ENCODE results near the gene SECISBP2.

SECISBP2 gene

DNA sequence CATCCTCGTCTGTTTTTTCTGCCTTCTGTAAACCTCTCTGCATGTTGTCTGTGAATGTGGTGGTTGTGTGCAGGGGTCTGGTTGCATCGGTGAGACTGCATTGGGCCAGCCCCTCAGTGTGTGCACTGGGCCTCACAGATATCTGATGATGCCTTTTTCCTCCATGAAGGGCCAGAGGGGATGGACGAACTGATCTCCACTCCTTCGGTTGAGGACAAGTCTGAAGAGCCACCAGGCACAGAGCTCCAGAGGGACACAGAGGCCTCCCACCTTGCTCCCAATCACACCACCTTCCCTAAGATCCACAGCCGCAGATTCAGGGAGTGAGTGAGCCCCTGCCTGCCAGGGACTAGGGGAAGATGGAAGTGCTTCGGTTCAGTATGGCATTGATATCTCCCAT, 31.3 kb downstream of the SECISBP2 start:
- no peak for DNase-seq

DNA sequence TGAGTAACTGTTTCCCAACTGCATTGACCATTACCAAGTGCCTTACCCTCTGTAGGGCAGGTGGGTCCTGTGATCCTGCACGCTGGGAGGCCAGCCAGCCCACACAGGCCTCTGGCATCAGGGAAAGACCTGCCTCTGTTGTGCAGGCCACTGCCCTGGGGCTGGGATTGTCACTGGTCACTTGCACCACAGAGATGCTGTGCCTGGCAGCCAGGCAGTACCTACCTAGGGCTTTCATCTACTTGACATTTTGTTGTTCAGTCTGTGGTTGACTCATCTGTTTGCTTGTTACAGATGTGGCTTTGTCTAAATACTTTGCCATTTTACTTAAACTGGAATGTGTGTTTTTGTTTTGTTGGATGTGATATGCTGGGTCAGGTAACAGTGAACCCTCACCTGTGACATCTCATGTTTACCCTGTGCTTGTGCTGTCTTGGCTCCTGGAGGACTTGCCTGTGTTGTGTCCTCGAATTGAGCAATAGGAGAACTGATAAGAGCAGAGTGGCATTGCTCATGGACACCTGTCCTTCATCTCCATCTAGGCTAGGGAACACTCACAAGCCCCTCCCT, 32.8 kb downstream of the SECISBP2 start:
- no peak for DNase-seq

DNA sequence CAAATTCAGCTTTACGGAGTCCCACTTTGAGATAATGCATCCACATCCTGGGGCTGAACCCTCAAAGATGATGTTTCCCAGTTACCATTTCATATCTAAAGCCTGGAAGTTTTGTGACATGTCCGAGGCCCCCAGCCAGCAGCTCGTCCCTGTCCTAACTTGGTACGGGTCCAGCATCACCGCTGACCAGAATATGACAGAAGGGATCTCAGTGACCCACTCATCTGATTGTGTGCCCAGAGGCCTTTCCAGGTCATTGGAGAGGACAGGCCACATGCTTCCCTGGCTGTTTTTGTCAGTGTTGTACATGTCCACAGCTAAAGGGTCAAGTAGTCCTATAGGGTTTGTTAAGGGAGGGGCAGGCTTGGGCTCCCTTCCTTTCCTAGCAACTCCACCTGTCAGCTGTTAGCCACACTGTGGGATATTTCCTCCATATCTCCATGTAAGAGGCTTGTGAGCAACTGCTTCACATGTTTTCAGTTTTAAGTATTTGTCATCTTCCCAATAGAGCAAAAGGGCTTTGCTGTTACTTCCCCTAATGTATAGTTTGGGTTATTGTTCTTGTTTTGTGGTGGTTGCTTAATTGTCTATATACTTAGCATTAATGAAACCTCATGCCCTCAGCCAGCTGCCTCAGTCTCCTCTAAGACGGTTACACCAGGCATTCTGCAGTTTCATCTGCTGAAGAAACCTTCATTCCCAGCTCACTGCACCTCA, 33.4 kb downstream of the SECISBP2 start:
- no peak for DNase-seq

DNA sequence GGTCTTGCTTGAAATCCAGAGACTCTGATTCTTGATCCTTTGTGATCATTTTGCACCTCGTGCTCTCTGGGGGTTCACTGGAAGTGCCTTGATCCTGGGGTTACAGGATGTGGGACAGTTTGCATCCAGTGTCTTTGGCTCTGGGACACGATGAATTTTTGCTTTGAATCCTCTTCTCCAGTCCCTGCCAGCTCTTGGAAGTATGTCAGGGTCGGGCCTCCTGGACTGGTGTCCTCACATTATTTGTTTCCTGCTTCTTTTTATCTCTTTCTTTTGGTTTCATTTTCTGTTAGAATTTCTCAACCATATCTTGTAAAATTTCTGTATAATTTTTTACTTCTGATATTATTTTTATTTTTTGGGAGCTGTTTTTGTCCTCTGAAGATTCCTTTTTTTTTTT, 34.2 kb downstream of the SECISBP2 start:
- no peak for DNase-seq

DNA sequence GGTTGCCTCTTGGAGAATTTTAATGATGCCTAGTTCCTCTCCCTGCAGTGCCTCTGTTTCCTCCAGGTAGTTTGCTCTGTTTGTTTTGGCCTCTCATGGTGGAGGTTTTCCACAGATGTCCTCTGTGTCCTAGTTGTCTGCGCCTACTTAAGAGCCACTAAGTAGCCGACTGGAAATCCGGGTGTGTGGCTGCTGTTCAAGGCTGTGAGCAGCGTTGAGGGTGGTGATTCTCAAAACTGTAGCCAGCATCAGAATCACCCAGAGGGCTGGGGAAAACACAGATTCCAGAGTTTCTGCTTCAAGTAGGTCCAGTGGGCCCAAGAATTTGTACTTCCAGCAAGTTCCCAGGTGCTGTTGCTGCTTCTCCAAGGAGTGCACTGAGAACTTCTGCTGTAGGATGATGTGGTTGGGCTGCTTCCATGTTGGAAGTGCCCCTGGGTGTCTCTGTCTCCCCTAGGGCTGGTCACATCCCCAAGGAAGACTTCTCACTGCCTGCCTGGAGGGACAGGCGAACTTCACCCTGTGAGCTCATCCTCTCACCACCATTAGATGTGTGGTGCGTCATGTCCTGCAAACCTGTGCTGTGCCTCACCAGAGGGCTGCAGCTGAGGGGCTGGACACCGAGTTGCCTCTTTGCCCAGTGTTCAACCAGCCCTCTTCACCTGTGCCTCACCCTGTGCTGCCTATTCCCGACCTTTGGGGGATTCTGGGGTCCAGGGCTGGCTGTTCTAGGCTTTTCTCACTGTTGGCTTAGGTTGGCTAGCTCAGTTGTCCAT, 34.8 kb downstream of the SECISBP2 start:
- no peak for DNase-seq

DNA sequence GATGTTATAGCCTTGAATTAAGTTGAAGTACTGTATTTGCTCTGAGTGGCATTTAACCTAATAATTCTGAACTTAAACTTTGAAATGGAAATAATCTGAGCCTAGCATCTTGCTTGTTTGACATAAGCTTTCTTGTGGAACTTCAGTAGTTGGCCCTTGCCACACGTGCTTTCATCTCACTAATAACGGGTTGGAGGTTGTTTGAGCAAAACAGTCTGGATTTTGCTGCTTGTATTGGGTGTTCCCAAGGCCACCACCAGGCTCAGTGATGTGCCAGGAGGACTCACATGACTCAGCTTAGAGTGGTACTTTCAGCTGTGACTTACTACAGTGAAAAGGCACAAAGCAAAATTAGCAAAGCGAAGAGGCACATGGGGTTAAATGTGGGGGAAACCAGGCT, 35.7 kb downstream of the SECISBP2 start:
- DNase-seq: no peak

DNA sequence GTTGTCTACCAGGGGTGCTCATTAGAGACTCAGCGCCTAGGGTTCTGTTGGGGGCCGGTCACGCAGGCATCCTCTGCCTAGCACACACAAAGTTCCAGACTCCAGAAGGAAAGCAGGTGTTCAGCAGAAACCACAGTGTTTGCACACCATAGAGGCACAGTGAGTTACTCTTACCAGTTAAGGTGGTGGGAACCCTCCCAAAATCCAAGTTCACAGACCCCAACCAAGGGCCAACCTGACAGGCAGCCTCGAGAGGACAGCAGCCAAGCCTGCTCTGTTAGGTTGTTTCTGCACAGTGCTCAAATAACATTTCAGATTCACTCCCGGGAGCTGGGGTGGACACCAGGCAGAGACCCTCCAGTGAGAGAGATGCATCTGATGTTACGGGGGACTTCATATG, 36.2 kb downstream of the SECISBP2 start:
- no peak for DNase-seq

DNA sequence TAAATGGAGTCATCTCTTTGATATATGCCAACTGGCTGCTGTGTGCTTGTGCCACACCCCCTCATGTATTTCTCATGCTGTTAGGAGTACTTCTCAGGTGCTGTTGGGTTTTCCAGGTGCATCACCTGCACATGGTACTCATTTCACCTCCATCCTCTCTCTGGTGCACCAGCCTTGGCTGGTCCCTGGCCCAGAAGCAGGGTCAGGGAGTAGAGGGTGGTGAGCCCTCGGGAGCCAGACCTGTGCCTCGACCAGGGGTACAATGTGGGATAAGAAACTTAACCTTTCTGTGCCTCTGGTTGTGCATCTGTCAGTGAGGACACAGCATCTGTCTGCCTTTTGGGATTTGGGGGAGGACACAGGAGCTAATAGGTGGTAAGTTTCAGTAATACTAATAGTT, 38.5 kb downstream of the SECISBP2 start:
- DNase-seq: no peak

DNA sequence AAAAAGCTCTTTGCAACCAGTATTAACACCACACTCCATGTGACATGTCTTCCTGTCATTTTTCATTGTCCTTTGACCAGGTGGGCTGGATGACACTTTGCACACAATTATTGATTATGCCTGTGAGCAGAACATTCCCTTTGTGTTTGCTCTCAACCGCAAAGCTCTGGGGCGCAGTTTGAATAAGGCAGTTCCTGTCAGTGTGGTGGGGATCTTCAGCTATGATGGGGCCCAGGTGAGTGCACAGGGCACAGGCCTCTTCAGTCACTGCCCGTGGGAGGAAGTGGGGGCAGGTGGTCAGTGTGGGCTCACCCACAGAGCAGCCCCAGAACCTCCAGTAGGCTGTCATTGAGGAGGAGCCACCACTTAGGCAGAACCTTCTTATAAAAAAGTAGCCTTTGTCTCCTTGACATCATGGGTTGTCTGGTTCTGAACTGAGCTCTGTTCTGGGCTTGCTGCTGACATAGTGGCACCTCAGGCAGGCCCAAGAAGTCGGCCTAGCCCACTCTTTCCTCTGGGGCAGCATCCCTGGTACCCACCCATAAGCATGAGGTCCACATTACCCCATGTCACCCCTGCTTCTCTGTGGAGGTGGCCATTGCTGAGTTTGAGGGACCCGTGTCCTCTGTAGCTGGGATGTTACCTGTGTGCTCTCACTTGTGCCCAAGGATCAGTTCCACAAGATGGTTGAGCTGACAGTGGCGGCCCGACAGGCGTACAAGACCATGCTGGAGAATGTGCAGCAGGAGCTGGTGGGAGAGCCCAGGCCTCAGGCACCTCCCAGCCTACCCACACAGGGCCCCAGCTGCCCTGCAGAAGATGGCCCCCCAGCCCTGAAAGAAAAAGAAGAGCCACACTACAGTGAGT, 39.3 kb downstream of the SECISBP2 start:
- DNase-seq: no peak

DNA sequence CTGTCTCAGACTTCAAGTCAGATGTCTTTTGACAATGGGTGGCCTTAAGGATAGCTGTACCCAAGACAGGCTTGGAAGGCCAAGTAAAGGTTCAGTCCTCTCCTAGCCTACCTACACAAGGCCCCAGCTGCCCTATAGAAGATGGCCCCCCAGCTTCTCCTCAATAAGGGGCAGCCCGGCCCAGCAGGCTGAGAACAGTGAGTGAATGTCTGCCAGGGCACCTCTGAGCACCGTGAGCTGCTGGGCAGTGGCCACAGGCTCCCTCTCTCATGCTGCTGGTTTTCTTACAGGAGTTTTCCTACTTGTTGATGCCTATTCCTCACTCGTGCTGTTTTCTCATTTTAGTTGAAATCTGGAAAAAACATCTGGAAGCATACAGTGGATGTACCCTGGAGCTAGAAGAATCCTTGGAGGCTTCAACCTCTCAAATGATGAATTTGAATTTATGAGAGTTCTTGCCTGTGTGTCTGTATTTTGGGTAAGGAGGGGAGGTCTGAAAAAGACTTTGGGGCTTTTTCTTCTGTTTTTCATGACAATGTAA, 40.1 kb downstream of the SECISBP2 start:
- no peak for DNase-seq

DNA sequence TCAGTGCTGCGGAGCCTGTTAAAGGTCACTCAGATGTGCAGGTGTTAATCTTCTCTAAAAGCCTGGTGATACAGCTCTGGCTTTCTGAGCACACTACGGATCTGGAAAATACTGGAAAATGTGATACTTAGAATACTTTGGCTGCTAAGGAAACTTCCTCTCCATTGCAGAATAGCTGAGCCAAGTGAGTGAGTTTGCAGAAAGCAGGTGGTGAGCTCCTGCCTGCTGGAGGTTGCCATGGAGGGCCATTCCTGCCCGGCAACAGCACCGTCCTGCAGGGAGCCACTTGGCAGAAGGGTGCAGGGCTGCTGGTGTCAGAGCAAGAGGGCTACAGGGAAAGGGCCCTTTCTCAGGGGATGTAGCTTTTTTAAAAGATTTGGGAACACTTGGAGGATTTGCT, 40.7 kb downstream of the SECISBP2 start:
- no peak for DNase-seq

DNA sequence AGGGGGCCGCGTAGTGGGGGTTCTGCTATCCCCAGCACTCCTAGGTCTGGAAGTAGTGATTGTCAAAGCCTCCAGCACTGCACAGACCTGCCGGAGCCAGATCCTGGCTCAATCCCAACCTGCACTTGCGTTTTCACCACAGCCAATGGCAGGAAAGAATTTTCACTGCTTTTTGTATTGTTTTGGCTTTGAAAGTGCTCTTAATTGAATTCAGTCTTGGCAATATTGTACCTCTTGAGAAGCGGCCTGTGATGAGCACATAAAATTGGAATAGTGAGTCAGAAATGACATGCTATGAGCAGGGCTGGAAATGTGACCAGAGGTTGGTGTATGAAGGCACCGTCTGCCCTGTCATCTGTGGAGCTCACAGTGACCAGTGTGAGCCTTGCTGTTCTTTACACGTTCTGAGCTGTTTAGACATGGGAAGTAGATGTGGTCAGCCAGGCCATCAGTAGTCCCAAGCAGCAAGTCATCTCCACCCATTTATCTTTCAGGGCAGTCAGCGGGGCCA, 41.5 kb downstream of the SECISBP2 start:
- DNase-seq: no peak

DNA sequence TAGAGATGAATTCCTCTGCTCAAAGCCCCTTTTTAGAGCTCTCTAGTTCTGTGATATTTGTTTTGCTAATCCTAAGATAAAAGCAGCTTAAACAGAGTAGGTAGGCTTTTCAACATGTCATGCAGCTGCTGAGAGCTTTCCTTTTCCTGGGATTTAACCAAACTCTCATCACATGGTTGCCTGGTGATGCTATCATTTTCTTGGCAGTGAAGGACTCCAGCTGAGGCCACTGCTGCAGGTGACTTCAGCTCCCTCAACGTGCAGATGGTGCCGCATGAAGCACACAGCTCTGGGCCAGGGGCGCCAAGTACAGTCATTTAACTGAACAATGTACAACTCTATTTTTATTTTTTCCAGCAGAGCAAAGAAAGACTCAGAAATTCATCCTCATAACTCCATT, 42.2 kb downstream of the SECISBP2 start:
- no peak for DNase-seq

DNA sequence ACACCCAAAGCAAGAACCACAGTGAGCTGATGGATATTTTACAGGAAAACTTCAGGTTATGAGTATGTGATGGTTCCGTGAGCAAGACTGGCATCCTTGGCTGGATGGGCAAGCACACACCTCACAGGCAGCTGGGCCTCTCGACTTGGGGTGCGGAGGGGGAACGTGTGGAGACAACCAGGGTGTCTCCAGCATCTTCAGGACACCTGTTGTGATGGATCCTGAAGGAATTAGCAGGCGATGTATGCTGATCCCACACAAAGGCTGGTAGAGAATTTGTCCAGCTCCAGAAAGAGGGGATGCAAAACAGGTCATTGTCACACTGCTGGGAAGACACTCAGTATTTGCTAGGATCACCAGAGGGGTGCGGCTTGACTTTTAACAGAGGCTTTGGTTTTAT, 42.7 kb downstream of the SECISBP2 start:
- no peak for DNase-seq

DNA sequence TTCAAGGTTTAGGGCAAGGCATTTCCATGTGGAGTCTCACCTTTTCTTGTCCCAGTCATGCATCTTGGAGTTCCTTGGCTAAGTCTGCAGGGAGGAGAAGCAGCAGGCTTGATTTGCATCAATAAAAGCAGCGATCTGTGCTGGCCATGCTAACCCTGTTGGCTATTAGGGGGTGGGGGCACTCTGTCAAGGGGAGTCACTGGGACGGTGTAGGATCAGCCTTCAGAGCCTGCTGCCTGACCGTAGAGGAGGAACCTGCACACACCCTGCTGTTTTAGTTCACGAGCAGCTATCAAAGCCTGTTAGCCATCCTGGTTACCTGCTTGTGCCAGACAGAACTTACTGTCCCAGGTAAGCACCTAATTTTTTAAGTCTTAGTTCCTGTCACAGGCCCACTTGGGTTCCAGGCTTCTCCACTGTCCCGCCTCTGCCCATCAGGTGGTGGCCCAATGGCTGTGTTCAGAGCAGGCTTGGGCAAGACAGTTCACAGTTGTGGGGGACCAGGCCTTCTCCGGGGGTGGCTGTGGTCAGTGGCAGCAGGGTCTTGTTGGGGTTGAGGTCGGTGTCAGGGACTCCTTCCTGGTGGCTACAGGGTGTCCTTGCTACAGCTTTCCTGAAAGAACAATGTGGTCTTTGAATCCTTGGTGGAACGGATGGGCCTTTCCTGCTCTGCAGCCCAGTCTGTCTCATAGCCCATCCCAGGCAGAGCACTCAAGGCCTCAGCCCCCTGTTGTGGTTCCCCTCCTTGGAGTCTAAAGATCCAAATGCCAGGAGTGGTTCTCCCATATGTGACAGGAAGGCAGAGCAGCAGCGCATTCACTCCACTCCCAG, 43.7 kb downstream of the SECISBP2 start:
- no peak for DNase-seq

DNA sequence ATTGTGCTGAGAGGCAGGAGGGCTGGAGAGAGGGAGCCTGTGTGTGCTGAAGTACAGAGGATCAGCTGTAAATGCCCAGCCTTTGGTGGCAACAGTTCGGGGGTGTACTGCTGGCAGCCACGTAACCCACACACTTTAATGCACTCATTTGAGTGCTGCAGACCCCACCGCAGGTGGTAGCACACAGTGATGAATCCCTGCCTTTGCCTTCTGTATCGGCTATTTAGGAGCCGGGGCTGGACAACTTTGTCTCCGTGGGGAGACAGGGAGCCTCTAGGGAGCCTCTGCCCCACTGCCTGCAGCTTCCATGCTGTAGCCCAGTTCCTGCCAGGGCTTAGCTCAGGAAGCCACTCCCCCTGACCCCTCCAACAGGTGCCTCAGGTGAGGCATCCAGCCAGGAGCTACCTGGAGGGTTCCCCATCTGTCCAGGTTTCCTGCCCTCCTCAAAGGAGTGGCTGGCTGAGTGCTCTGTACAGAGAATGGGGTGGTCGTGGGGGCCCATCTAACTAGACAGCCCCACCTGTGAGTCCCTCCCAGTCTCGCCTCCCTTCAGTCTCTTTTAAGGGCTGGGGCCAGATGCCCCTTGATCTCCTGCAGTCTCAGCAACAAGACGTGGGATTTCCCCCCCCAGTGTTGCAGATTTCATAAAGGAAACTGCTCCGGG, 44.5 kb downstream of the SECISBP2 start:
- DNase-seq: no peak

DNA sequence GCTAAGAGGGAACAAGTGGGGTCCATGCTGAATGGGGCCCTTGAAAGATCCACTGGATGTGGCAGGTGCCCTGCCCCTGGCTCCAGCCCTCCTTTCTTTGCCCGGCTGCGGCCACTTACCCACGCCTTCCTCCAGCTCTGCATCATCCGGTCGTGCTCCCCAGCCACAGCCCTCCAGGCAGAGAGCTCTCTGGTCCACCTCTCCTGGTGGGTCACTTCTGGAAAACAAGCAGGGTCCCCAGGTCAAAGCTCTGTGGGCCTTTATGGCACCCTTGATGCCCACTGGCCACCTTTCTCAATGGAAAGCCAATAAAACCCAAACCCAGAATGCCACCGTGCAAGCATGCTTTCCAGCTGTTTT, 45.0 kb downstream of the SECISBP2 start:
- DNase-seq: no peak

DNA sequence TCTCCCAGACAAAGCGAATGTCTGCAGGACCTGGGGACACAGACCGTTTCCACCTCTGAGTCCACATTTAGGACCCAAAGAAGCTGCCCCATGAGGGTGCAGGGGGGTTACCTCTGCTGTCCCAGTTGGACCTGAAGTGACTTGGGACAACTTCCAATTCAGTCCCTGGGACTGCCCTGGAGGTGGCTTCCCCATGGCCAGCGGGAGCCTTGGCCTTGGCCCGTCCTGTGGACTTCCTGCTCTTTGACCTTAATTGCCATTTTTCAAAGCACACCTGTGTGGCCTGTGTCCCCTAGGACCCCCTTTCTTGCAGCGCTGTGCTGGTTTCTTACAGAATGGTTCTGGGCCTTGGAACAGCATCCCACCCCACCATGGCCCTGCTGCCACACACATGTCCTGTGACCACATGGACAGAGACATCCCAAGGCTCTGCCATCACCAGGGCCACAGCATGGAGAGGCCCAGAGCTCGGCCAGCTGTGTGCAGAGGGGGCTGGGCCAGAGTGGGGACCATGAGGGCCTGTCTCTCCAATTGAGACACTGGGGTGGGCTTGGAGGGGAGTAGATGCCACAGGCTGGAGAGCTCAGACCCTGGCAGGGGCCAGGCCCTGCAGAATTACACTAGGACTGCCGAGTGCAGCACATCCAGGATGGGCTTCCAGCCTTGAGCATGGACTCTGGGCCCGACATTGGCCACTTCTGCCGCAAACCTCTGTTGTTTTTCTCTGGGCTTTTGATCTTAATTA, 45.8 kb downstream of the SECISBP2 start:
- DNase-seq: no peak

DNA sequence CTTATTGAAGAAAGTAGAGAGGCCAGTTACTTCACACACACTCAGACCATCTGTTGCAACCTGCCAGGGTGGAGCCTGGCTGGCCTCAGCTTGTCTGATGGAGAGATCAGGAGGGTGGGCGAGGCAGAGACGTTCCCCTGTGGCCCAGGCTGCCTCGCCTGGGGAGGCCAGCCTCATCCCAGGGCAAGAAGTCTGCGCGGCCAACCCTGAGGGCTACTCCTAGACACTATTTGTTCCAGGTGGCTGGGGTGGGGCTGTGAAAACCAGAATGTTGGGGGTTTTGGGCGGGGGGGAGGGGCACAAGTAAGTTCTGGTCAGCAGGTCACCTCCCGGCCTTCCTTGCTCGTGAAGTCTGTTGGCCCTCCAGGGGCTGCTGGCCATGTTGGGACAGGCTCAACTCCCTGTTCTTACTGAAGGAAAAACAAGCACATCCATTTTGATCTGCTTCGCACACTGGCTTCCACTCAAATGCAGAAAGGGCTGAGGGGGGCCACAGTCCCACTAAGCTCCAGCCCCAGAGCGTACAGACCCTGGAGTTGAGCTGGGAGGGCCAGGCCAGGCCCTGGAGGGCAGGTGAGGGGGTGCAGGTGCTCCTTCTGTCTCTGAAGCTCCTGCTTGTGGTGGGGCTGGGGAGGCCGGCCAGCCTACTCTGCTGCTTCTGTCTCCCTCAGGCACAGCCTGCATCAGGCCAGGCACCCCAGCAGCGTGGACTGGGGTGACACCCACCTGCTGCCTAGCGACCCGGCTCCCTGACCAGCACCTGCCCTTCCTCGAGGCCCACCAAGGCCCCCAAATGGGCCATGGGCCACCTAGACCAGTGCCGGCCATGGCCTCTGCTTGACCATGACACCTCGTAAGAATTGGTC, 46.6 kb downstream of the SECISBP2 start:
- peak; percentile 57 for DNase-seq

DNA sequence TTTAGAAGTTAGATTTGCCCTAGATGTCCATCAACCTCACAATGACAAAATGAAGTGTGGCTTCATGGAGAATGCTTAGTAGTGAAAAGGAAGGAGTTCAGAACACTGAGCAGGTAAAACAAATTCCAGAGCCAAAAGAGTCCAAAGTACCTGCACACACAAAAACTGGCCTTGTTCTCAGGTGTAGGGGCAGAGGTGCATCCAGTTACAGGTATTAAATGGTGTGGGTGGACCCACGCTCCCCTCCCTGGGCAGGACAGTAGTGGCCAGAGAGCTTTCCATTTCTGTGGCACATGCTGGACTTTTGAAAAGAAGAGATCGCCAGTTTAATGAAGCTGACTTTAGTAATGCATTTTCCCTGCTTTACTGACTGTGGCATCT, 47.2 kb downstream of the SECISBP2 start:
- DNase-seq: no peak
